Measurements from ENCODE around the gene LRRC53. TPM values are rescaled to one million over a fixed set of nuclear protein-coding genes. Genes with fewer than 3 reads are reported as not detected.

LRRC53 gene
- not detected in 2 replicates for total RNA-seq
- long read RNA-seq = 0 reads

- DNase-seq (ENCODE audit: extremely low spot score, unreplicated experiment) = no peak
- Mint-ChIP-seq H3K27me3 (ENCODE audit: unreplicated experiment) (peaks cover 6% of the 10 kb centered on the region), H3K27ac (ENCODE audit: unreplicated experiment) (no peak within 1 kb of the TSS), H3K36me3 (ENCODE audit: unreplicated experiment) (no peaks in the 10 kb centered on the region), H3K4me1 (ENCODE audit: unreplicated experiment) (no peaks in the 10 kb centered on the region), H3K9me3 (ENCODE audit: unreplicated experiment) (no peaks in the 10 kb centered on the region), H3K4me3 (ENCODE audit: unreplicated experiment) (no peak within 1 kb of the TSS)
- TF ChIP-seq CTCF (IDR thresholded peaks at IDR 0.05) = no peak
These were observed at the start of gene LRRC53 for GRCh38 chr1:74512170-74512915. TSS of gene LRRC53 (minus strand) at chr1:74512611. CDS start at chr1:74483349, 29,262 bp downstream.

GRCh38 chr1:74549932-74550331 is 37.5 kb upstream of the LRRC53 start:
- Mint-ChIP-seq H3K9me3 (ENCODE audit: unreplicated experiment) (no peaks in the 10 kb centered on the region), H3K4me3 (ENCODE audit: unreplicated experiment) (no peak overlapping the region), H3K4me1 (ENCODE audit: unreplicated experiment) (no peaks in the 10 kb centered on the region), H3K27ac (ENCODE audit: unreplicated experiment) (no peak overlapping the region), H3K36me3 (ENCODE audit: unreplicated experiment) (no peaks in the 10 kb centered on the region), H3K27me3 (ENCODE audit: unreplicated experiment) (no peaks in the 10 kb centered on the region)
- DNase-seq (ENCODE audit: extremely low spot score, unreplicated experiment) = no peak
- no peak for TF ChIP-seq CTCF (IDR thresholded peaks at IDR 0.05)

GRCh38 chr1:74548961-74549750 is 36.7 kb upstream of the LRRC53 start:
- Mint-ChIP-seq H3K27ac (ENCODE audit: unreplicated experiment) (no peak overlapping the region), H3K36me3 (ENCODE audit: unreplicated experiment) (no peaks in the 10 kb centered on the region), H3K27me3 (ENCODE audit: unreplicated experiment) (no peaks in the 10 kb centered on the region), H3K4me3 (ENCODE audit: unreplicated experiment) (no peak overlapping the region), H3K9me3 (ENCODE audit: unreplicated experiment) (no peaks in the 10 kb centered on the region), H3K4me1 (ENCODE audit: unreplicated experiment) (no peaks in the 10 kb centered on the region)
- no peak for TF ChIP-seq CTCF (IDR thresholded peaks at IDR 0.05)
- no peak for DNase-seq (ENCODE audit: extremely low spot score, unreplicated experiment)

- H3K4me3 Mint-ChIP-seq (ENCODE audit: unreplicated experiment) = no peak overlapping the region
These were observed 33.4 kb upstream of the LRRC53 start for GRCh38 chr1:74545821-74546220.

More at GRCh38 chr1:74545821-74546220, 33.4 kb upstream of the LRRC53 start:
- no peaks in the 10 kb centered on the region for H3K27me3 Mint-ChIP-seq (ENCODE audit: unreplicated experiment)
- no peaks in the 10 kb centered on the region for H3K9me3 Mint-ChIP-seq (ENCODE audit: unreplicated experiment)
- no peaks in the 10 kb centered on the region for H3K4me1 Mint-ChIP-seq (ENCODE audit: unreplicated experiment)
- no peaks in the 10 kb centered on the region for H3K36me3 Mint-ChIP-seq (ENCODE audit: unreplicated experiment)
- no peak for DNase-seq (ENCODE audit: extremely low spot score, unreplicated experiment)
- no peak for TF ChIP-seq CTCF (IDR thresholded peaks at IDR 0.05)
- no peak overlapping the region for H3K27ac Mint-ChIP-seq (ENCODE audit: unreplicated experiment)

All from osteocyte (in vitro differentiated cells).